ENCODE measurements around the gene P2RY12. TPM values are rescaled to one million over a fixed set of nuclear protein-coding genes. Genes with fewer than 3 reads are reported as not detected.

Gene P2RY12
- total and polyA plus RNA-seq, 12 donors, result 0.33 to 3.1 (median 0.76) TPM; not detected in 1

GRCh38 chr3:151305775-151306151 is 78.8 kb downstream of the P2RY12 start:
- Histone ChIP-seq H3K4me3 (no peak overlapping the region), H3K36me3 (no peaks in the 10 kb centered on the region), H3K27me3 (no peaks in the 10 kb centered on the region), H3K4me1 (peaks cover 0 to 13% (median 0%) of the 10 kb centered on the region in 9 donors), H3K9me3 (no peaks in the 10 kb centered on the region), H3K27ac (no peak overlapping the region)
- ATAC-seq (no peak), DNase-seq (no peak)
- WGBS, 2 donors, result 72 to 74% methylated on average over 4 of the region's 4 CpGs
- TF ChIP-seq CTCF (IDR thresholded peaks at IDR 0.05), result no peak
- intact Hi-C loops (cut with DNase I), result no loop called here

GRCh38 chr3:151305060-151305774 is 79.3 kb downstream of the P2RY12 start:
- Histone ChIP-seq H3K27me3 (no peaks in the 10 kb centered on the region), H3K9me3 (no peaks in the 10 kb centered on the region), H3K4me3 (no peak overlapping the region), H3K27ac (no peak overlapping the region), H3K4me1 (peaks cover 0 to 13% (median 0%) of the 10 kb centered on the region in 9 donors), H3K36me3 (no peaks in the 10 kb centered on the region)
- intact Hi-C loops (cut with DNase I), result no loop called here
- WGBS, 2 donors, result 64 to 70% methylated on average over 7 of the region's 7 CpGs
- TF ChIP-seq CTCF (IDR thresholded peaks at IDR 0.05), result no peak
- ATAC-seq (peak in 2 of 8 donors; percentile 63 to 72), DNase-seq (no peak)

- WGBS, 2 donors, result 76 to 79% methylated on average over 2 of the region's 2 CpGs
These were observed 80.8 kb downstream of the P2RY12 start for GRCh38 chr3:151303751-151304150.

GRCh38 chr3:151301787-151302186 is 82.8 kb downstream of the P2RY12 start:
- Histone ChIP-seq H3K4me3 (no peak overlapping the region), H3K27me3 (no peaks in the 10 kb centered on the region), H3K4me1 (peaks cover 0 to 13% (median 0%) of the 10 kb centered on the region in 9 donors), H3K27ac (no peak overlapping the region), H3K36me3 (no peaks in the 10 kb centered on the region), H3K9me3 (no peaks in the 10 kb centered on the region)
- DNase-seq (no peak), ATAC-seq (no peak)
- 86 to 91% methylated on average over 3 of the region's 3 CpGs for WGBS, 2 donors
- intact Hi-C loops (cut with DNase I), result no loop called here
- no peak for TF ChIP-seq CTCF (IDR thresholded peaks at IDR 0.05)

More at GRCh38 chr3:151303751-151304150, 80.8 kb downstream of the P2RY12 start:
- no peak for DNase-seq
- peaks cover 0 to 13% (median 0%) of the 10 kb centered on the region in 9 donors for H3K4me1 ChIP-seq
- ATAC-seq, result no peak
- no peaks in the 10 kb centered on the region for H3K9me3 ChIP-seq
- H3K27me3 ChIP-seq, result no peaks in the 10 kb centered on the region
- H3K4me3 ChIP-seq, result no peak overlapping the region
- intact Hi-C loops (cut with DNase I), result no loop called here
- no peaks in the 10 kb centered on the region for H3K36me3 ChIP-seq
- no peak for TF ChIP-seq CTCF (IDR thresholded peaks at IDR 0.05)
- H3K27ac ChIP-seq, result no peak overlapping the region

Measured in heart right ventricle (tissue), 16 donors.